ENCODE results near the gene IGFL2. TPM values are rescaled to one million over a fixed set of nuclear protein-coding genes. Genes with fewer than 3 reads are reported as not detected.

The IGFL2 gene
- total and polyA plus RNA-seq, 9 of the 15 experiments (the other 6 are each of a cell fraction or from before 2014, with no cell fraction given) = 0.42 to 1.7 (median 0.75) TPM; not detected in 2

- Histone ChIP-seq H3K9me3 (replicated peaks; ENCODE audit: control insufficient read depth, insufficient read depth, low read depth, low read length) (no peaks in the 10 kb centered on the region), H3K36me3 (ENCODE audit: control insufficient read depth, insufficient read depth, low read length) (no peaks in the 10 kb centered on the region), H3K9ac (ENCODE audit: insufficient read depth in 1 of 2, low read depth in 2 of 2, low read length in 2 of 2) (no peak overlapping the region), H2AFZ (ENCODE audit: low read depth, low read length) (no peak overlapping the region), H3K79me2 (ENCODE audit: control insufficient read depth, insufficient read depth, low read length) (no peaks in the 10 kb centered on the region), H3K4me3 (no peak overlapping the region), H4K20me1 (replicated peaks; ENCODE audit: control insufficient read depth, insufficient read depth, low read length) (no peaks in the 10 kb centered on the region), H3K4me2 (ENCODE audit: insufficient read depth, low read length) (no peak overlapping the region), H3K27me3 (ENCODE audit: control insufficient read depth in 2 of 2, insufficient read depth in 2 of 2, low read length in 2 of 2) (peaks cover 0 to 13% of the 10 kb centered on the region in 2 experiments; a peak in 2 of 5 replicates), H3K4me1 (replicated peaks in 1 of 2; ENCODE audit: control insufficient read depth in 2 of 2, insufficient read depth in 2 of 2, low read length in 2 of 2) (peaks cover 0 to 4% of the 10 kb centered on the region in 2 experiments; a peak in 3 of 5 replicates), H3K27ac (ENCODE audit: extremely low read depth, low read depth, low read length) (no peak overlapping the region), H3K9me1 (ENCODE audit: control insufficient read depth, insufficient read depth, low read length) (no peaks in the 10 kb centered on the region)
- ATAC-seq = no peak
- CTCF ChIA-PET (ENCODE audit: low intra/inter-chr PET ratio) = no interaction called here
- no TSS peak for BruUV-seq (replicated peaks)
- POLR2A ChIA-PET = no interaction called here
- in situ Hi-C loops (cut with MboI) (no loop called here), intact Hi-C loops (cut with micrococcal nuclease) (no loop called here)
- no peak for FAIRE-seq
- DNase-seq (ENCODE audit: extremely low read depth in 1 of 4, low spot score in 3 of 4) = no peak
- 16% methylated on average over 7 of the region's 7 CpGs for WGBS (ENCODE audit: insufficient coverage, low coverage, missing lambda C conversion rate)
- TF ChIP-seq MYBL2 (IDR thresholded peaks at IDR 0.05; ENCODE audit: low read depth) (no peak), MYBL2 (CRISPR knock-in tag; IDR thresholded peaks at IDR 0.05; ENCODE audit: borderline replicate concordance) (no peak), CUX1 (CRISPR knock-in tag; IDR thresholded peaks at IDR 0.05) (no peak), ELF4 (CRISPR knock-in tag; IDR thresholded peaks at IDR 0.05) (no peak), AFF1 (IDR thresholded peaks at IDR 0.05; ENCODE audit: low read depth in 1 of 2, partially characterized antibody in 2 of 2) (no peak), PHF20 (IDR thresholded peaks at IDR 0.05; ENCODE audit: partially characterized antibody) (no peak), TBL1XR1 (IDR thresholded peaks at IDR 0.05; ENCODE audit: low read length in 2 of 2) (no peak), HMGN3 (IDR thresholded peaks at IDR 0.05; ENCODE audit: borderline replicate concordance, extremely low read depth, insufficient read length, low read depth, low read length) (no peak), ZBTB7A (IDR thresholded peaks at IDR 0.05; ENCODE audit: borderline replicate concordance, control insufficient read depth, low read depth, low read length) (no peak), RUNX1 (IDR thresholded peaks at IDR 0.05; ENCODE audit: low read depth) (no peak)
- TF ChIP-seq, protein P1, sequence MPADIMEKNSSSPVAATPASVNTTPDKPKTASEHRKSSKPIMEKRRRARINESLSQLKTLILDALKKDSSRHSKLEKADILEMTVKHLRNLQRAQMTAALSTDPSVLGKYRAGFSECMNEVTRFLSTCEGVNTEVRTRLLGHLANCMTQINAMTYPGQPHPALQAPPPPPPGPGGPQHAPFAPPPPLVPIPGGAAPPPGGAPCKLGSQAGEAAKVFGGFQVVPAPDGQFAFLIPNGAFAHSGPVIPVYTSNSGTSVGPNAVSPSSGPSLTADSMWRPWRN (IDR thresholded peaks at IDR 0.05; ENCODE audit: low read depth) = no peak
Measured at GRCh38 chr19:46176116-46176860, 28.2 kb downstream of the IGFL2 start.

Data from K562 (cell line).